Endothelial cell of umbilical vein (primary cell): Measurements from ENCODE around the gene HOXA10. TPM values are rescaled to one million over a fixed set of nuclear protein-coding genes. Genes with fewer than 3 reads are reported as not detected.

Experiments
- BruUV-seq: library from RNA; stranded (reverse); fragments of 400-500 nt; replicated peaks from 2 replicates; lab custom pipeline; 2021; lab: Mats Ljungman, UMichigan
- CTCF ChIA-PET: fragments of 300-600, 350-600 bp; sonication (Branson Sonifier 250); formaldehyde crosslinking; loops from one replicate; lab custom pipeline; 2021; ENCODE audit warnings: antibody characterized with exemption, inconsistent platforms; lab: Charles Lee
- POLR2A ChIA-PET: fragments of 300-600, 350-600 bp; sonication (Branson Sonifier 250); formaldehyde crosslinking; loops from one replicate; lab custom pipeline; 2021; ENCODE audit warnings: antibody characterized with exemption, inconsistent platforms; lab: Charles Lee
- DNase-seq: peaks from one replicate; pipeline ENCODE4 v3.0.0-alpha.2; 2011; ENCODE audit warnings: low read depth, low spot score
- FAIRE-seq: peaks from 2 replicates; lab custom pipeline; 2011; peaks lifted over from hg19 to GRCh38; lab: Jason Lieb, UNC
- H2AFZ ChIP-seq: 2 replicates; pipeline ENCODE4 v1.6.0; 2012; ENCODE audit warnings: low read depth, low read length, control low read depth, inconsistent platforms
- H3K27ac ChIP-seq: 2 replicates; pipeline ENCODE4 v1.5.1; 2011; ENCODE audit warnings: low read depth, mild to moderate bottlenecking, control low read depth, low read length, moderate library complexity; ENCODE audit not compliant: insufficient read depth
- H3K27me3 ChIP-seq, 2 experiments: 2 replicates each; pipeline versions ENCODE4 v1.6.0 to v1.6.1; 2011; ENCODE audit warnings: low read length in 2 of 2, mixed read lengths in 1 of 2; ENCODE audit not compliant: control insufficient read depth in 2 of 2, insufficient read depth in 2 of 2
- H3K36me3 ChIP-seq, 2 experiments: 2 replicates in 1 of 2; 3 replicates in 1 of 2; pipeline ENCODE4 v1.5.1; 2011; ENCODE audit warnings: low read length in 2 of 2, mild to moderate bottlenecking in 1 of 2, moderate library complexity in 1 of 2; ENCODE audit not compliant: control insufficient read depth in 2 of 2, insufficient read depth in 2 of 2; ENCODE audit errors: extremely low read depth in 1 of 2
- H3K4me1 ChIP-seq: 3 replicates; pipeline ENCODE4 v1.5.1; 2011; ENCODE audit warnings: mild to moderate bottlenecking, low read length; ENCODE audit not compliant: control insufficient read depth, insufficient read depth; ENCODE audit errors: extremely low read depth
- H3K4me2 ChIP-seq: 2 replicates; pipeline ENCODE4 v1.6.1; 2011; ENCODE audit warnings: low read length, control low read depth, mixed read lengths; ENCODE audit not compliant: insufficient read depth
- H3K4me3 ChIP-seq, 3 experiments: fragments of 200-600 bp in 1 of 3; sonication (generic), shearing (Covaris generic) in 1 of 3; replicated peaks in 1 of 3; 2 replicates each; pipeline ENCODE4 v1.5.1; 2011 to 2016; ENCODE audit warnings: control low read depth in 3 of 3, low read length in 3 of 3, mild to moderate bottlenecking in 2 of 3, inconsistent platforms in 1 of 3, low read depth in 1 of 3, moderate library complexity in 1 of 3; ENCODE audit not compliant: insufficient read depth in 1 of 3
- H3K79me2 ChIP-seq: 2 replicates; pipeline ENCODE4 v1.6.0; 2012; ENCODE audit warnings: low read length, inconsistent platforms; ENCODE audit not compliant: control insufficient read depth, insufficient read depth
- H3K9ac ChIP-seq: replicated peaks from 2 replicates; pipeline ENCODE3; 2011; ENCODE audit warnings: low read length, control low read depth; ENCODE audit not compliant: insufficient read depth; ENCODE audit errors: extremely low read depth
- H3K9me1 ChIP-seq: replicated peaks from 3 replicates; pipeline ENCODE4 v1.6.0; 2011; ENCODE audit warnings: mild to moderate bottlenecking, low read length; ENCODE audit not compliant: control insufficient read depth, insufficient read depth; ENCODE audit errors: extremely low read depth
- H3K9me3 ChIP-seq: replicated peaks from 2 replicates; pipeline ENCODE4 v1.5.1; 2012; ENCODE audit warnings: low read length, inconsistent platforms; ENCODE audit not compliant: control insufficient read depth, insufficient read depth
- H4K20me1 ChIP-seq: replicated peaks from 2 replicates; pipeline ENCODE3; 2011; ENCODE audit warnings: mild to moderate bottlenecking, low read length; ENCODE audit not compliant: control insufficient read depth, insufficient read depth; ENCODE audit errors: extremely low read depth
- CTCF ChIP-seq, 2 donors: IDR thresholded peaks; 1 replicate in 1 of 2; 2 replicates in 1 of 2; pipeline ENCODE4 v1.5.1; 2011; ENCODE audit warnings: low read length in 2 of 2, mild to moderate bottlenecking in 2 of 2, moderate library complexity in 2 of 2, control low read depth in 1 of 2, inconsistent platforms in 1 of 2, low read depth in 1 of 2; ENCODE audit not compliant: insufficient read depth in 1 of 2; ENCODE audit errors: extremely low read depth in 1 of 2
- EZH2 ChIP-seq: IDR thresholded peaks from 2 replicates; pipeline ENCODE4 v1.6.1; 2012; ENCODE audit warnings: borderline replicate concordance, low read depth, mild to moderate bottlenecking, moderate library complexity, low read length, inconsistent platforms; ENCODE audit not compliant: severe bottlenecking
- FOS ChIP-seq: IDR thresholded peaks from 2 replicates; pipeline ENCODE4 v1.6.1; 2011; ENCODE audit warnings: mild to moderate bottlenecking, low read length, moderate library complexity, borderline replicate concordance; ENCODE audit not compliant: insufficient read depth
- GATA2 ChIP-seq: IDR thresholded peaks from 2 replicates; pipeline ENCODE4 v1.7.0; 2011; ENCODE audit warnings: low read depth, mild to moderate bottlenecking, moderate library complexity, mixed read lengths, low read length; ENCODE audit not compliant: insufficient read length, insufficient read depth
- JUN ChIP-seq: IDR thresholded peaks from 2 replicates; pipeline ENCODE4 v1.6.1; 2011; ENCODE audit warnings: borderline replicate concordance, low read depth; ENCODE audit not compliant: insufficient read length, insufficient read depth
- MAX ChIP-seq: IDR thresholded peaks from 2 replicates; pipeline ENCODE4 v1.6.1; 2011; ENCODE audit not compliant: insufficient read depth, insufficient read length
- MYC ChIP-seq: IDR thresholded peaks from one replicate; pipeline ENCODE4 v1.6.1; 2011; ENCODE audit warnings: mild to moderate bottlenecking, low read depth, low read length
- POLR2A ChIP-seq: IDR thresholded peaks from 2 replicates; pipeline ENCODE4 v1.6.1; 2012; ENCODE audit warnings: low read depth, mild to moderate bottlenecking, control low read depth, low read length
- POLR2AphosphoS5 ChIP-seq: IDR thresholded peaks from 2 replicates; pipeline ENCODE4 v1.6.1; 2012; ENCODE audit warnings: low read depth, mild to moderate bottlenecking, control low read depth, low read length, moderate library complexity; ENCODE audit not compliant: insufficient read depth
- dilution Hi-C: fragments of 300-500 bp; cut with MboI; formaldehyde crosslinking; loops from one replicate; pipeline ENCODE4 v1.15.0; 2019; ENCODE audit warnings: low sequenced_read_pairs; ENCODE audit not compliant: extremely low pct_ligation_motif_present
- intact Hi-C: fragments of 100-400 bp; cut with micrococcal nuclease; formaldehyde crosslinking; loops from one replicate; pipeline ENCODE4 v1.10.0; 2022
- polyA plus RNA-seq, 4 experiments: library from polyadenylated mRNA; depleted of rRNA in 3 of 4; stranded (reverse) in 3 of 4; unstranded in 1 of 4; fragments of >200 nt; gene quantifications; 2 replicates each; pipeline versions ENCODE4 v1.2.1 to v1.2.3, GENCODE V29; 2011 to 2012; ENCODE audit warnings: missing spikeins in 1 of 4
- total RNA-seq: library from RNA; stranded (reverse); gene quantifications from 2 replicates; pipeline ENCODE4 v1.2.3, GENCODE V29; 2021

HOXA10 gene
- total and polyA plus RNA-seq, 2 donors (not counting 3 experiments of a cell fraction or from before 2014, with no cell fraction given), result 24.4 to 30.3 TPM

GRCh38 chr7:27191161-27191731 lies 17.1 kb upstream of the HOXA10 start:
- Histone ChIP-seq H3K9me1 (no peaks in the 10 kb centered on the region), H4K20me1 (no peaks in the 10 kb centered on the region), H3K9ac (no peak overlapping the region), H3K9me3 (no peaks in the 10 kb centered on the region), H3K79me2 (peaks cover 16% of the 10 kb centered on the region), H3K4me2 (no peak overlapping the region), H3K36me3 (no peaks in the 10 kb centered on the region), H3K4me3 (no peak overlapping the region), H3K27me3 (peaks cover 20 to 33% of the 10 kb centered on the region in 2 experiments), H3K4me1 (peaks cover 35% of the 10 kb centered on the region), H2AFZ (no peak overlapping the region), H3K27ac (no peak overlapping the region)
- CTCF ChIA-PET, result interaction anchor here (0.9 to 5.0 kb wide), 3 partner anchors 8 to 902 kb away, joined by 3 to 42 read pairs (median 7); partner anchors contain the start of gene HOXA13
- dilution Hi-C loops, result no loop called here
- TF ChIP-seq JUN, result no peak
- TF ChIP-seq MAX, result no peak
- no peak for TF ChIP-seq POLR2AphosphoS5
- TF ChIP-seq GATA2, result no peak
- no peak for TF ChIP-seq MYC
- TF ChIP-seq CTCF (IDR thresholded peaks at IDR 0.05; ENCODE audit: extremely low read depth in 1 of 2, insufficient read depth in 1 of 2, low read depth in 1 of 2, low read length in 2 of 2), result no peak
- TF ChIP-seq EZH2, result no peak
- TF ChIP-seq FOS, result no peak
- no peak for TF ChIP-seq POLR2A
- FAIRE-seq (no peak), DNase-seq (no peak)
- BruUV-seq, result no TSS peak
- POLR2A ChIA-PET, result no interaction called here
- intact Hi-C loops, result no loop called here
